Fibroblast of lung (primary cell): ENCODE measurements around the gene LGALS7B. TPM values are rescaled to one million over a fixed set of nuclear protein-coding genes. Genes with fewer than 3 reads are reported as not detected.

Experiments
- DNase-seq, 2 donors: peaks; one replicate each; pipeline versions ENCODE4 v3.0.0 to v3.0.0-alpha.2; 2010; ENCODE audit warnings: low read depth in 2 of 2
- H2AFZ ChIP-seq: 2 replicates; pipeline ENCODE4 v1.5.1; 2012; ENCODE audit warnings: low read length, control low read depth, inconsistent platforms
- H3K27ac ChIP-seq: 2 replicates; pipeline ENCODE4 v1.5.1; 2011; ENCODE audit warnings: low read length, control low read depth; ENCODE audit not compliant: insufficient read depth
- H3K27me3 ChIP-seq: 2 replicates; pipeline ENCODE4 v1.5.1; 2011; ENCODE audit warnings: mild to moderate bottlenecking, low read length; ENCODE audit not compliant: control insufficient read depth, insufficient read depth
- H3K36me3 ChIP-seq: 2 replicates; pipeline ENCODE4 v1.5.1; 2011; ENCODE audit warnings: low read length; ENCODE audit not compliant: control insufficient read depth, insufficient read depth
- H3K4me1 ChIP-seq: 2 replicates; pipeline ENCODE4 v1.5.1; 2011; ENCODE audit warnings: low read length; ENCODE audit not compliant: control insufficient read depth, insufficient read depth; ENCODE audit errors: extremely low read depth
- H3K4me2 ChIP-seq: 2 replicates; pipeline ENCODE4 v1.5.1; 2011; ENCODE audit warnings: low read length, control low read depth; ENCODE audit not compliant: insufficient read depth; ENCODE audit errors: extremely low read depth
- H3K4me3 ChIP-seq, 4 experiments: fragments of 200-600 bp in 1 of 4; sonication (generic) in 1 of 4; replicated peaks in 1 of 4; 2 replicates each; pipeline ENCODE4 v1.5.1; 2011 to 2016; ENCODE audit warnings: low read length in 4 of 4, low read depth in 3 of 4, mild to moderate bottlenecking in 3 of 4, control low read depth in 2 of 4, inconsistent platforms in 1 of 4, mixed read lengths in 1 of 4; ENCODE audit not compliant: insufficient read depth in 1 of 4; ENCODE audit errors: control extremely low read depth in 1 of 4
- H3K79me2 ChIP-seq: 2 replicates; pipeline ENCODE4 v1.5.1; 2012; ENCODE audit warnings: mild to moderate bottlenecking, low read length, inconsistent platforms; ENCODE audit not compliant: control insufficient read depth, insufficient read depth
- H3K9ac ChIP-seq: 2 replicates; pipeline ENCODE4 v1.5.1; 2011; ENCODE audit warnings: mild to moderate bottlenecking, low read length, control low read depth; ENCODE audit not compliant: insufficient read depth
- H3K9me3 ChIP-seq: 2 replicates; pipeline ENCODE4 v1.5.1; 2012; ENCODE audit warnings: low read depth, low read length; ENCODE audit not compliant: control insufficient read depth, insufficient read depth
- H4K20me1 ChIP-seq: 2 replicates; pipeline ENCODE4 v1.5.1; 2011; ENCODE audit warnings: low read length; ENCODE audit not compliant: control insufficient read depth, insufficient read depth; ENCODE audit errors: extremely low read depth
- EZH2 ChIP-seq: IDR thresholded peaks from 2 replicates; pipeline ENCODE4 v1.5.1; 2012; ENCODE audit warnings: low read length, control low read depth, mild to moderate bottlenecking; ENCODE audit errors: missing control alignments
- polyA plus RNA-seq, 2 donors: library from polyadenylated mRNA; depleted of rRNA in 1 of 2; stranded (reverse) in 1 of 2; unstranded in 1 of 2; fragments of >200 nt; gene quantifications; 2 replicates each; pipeline ENCODE4 v1.2.1, GENCODE V29; 2011 to 2012; ENCODE audit warnings: missing spikeins in 1 of 2
- total RNA-seq: library from RNA; depleted of rRNA; stranded (reverse); fragments of >200 nt; gene quantifications from 2 replicates; pipeline ENCODE4 v1.2.1, GENCODE V29; 2014
- TF ChIP-seq, protein P1 (sequence below), 2 donors: IDR thresholded peaks in 1 of 2; conservative IDR thresholded peaks in 1 of 2; 1 replicate in 1 of 2; 2 replicates in 1 of 2; pipeline ENCODE4 v1.5.1; 2011 to 2012; ENCODE audit warnings: low read length in 2 of 2, control low read depth in 1 of 2, inconsistent platforms in 1 of 2, low read depth in 1 of 2, mild to moderate bottlenecking in 1 of 2

The LGALS7B gene
- total and polyA plus RNA-seq, 2 donors (not counting 1 experiment from before 2014, with no cell fraction given) = 0.28 TPM; not detected in 1

DNA sequence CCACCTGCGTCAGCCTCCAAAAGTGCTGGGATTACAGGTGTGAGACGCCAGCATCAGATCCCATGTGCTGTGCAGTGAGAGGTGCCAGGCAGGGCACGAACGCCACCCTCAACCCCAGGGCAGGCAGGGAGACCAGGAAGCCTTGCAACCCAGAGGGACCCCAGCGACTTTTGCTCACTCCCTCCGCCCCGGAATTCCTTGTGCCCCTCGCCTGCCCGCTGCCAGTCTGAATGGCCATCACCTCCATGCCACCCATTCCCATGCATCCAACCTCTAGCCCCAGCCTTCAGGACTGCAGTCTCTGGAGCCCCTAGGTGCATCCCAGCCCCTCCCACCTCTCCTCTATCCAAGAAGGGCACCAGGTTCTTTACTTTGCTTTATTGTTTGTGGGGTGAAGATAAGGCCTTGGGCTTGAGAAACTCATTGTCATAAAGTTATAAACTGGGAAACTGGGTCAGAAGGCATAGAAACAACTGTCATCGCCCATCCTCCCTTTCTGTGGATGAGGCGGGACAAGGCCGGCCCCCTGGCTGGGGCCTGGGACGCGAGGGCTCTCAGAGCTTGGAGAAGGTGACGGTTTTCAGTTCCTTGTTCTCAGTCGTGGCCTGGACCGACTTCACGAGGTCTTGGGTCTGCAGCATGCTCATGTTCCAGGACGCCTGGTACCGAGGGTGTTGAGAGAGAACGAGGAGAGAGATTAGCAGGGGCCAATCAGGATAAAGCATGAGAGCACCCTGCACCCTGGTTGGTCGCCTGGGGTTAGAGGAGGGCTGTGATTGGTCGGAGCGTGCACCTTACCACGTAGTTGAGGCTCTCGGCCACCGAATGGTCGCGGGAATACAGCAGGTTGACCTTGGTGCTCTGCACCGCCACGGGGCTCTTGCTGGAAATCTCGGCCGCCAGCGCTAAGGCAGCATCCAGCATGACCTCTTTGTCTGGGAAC, 26.3 kb downstream of the LGALS7B start:
- H3K9me3 ChIP-seq = no peaks in the 10 kb centered on the region
- H3K27ac ChIP-seq = no peak overlapping the region
- TF ChIP-seq EZH2 = no peak
- H3K4me3 ChIP-seq = no peak overlapping the region
- H4K20me1 ChIP-seq = no peaks in the 10 kb centered on the region
- no peak overlapping the region for H3K4me2 ChIP-seq
- H3K36me3 ChIP-seq = no peaks in the 10 kb centered on the region
- H2AFZ ChIP-seq = no peak overlapping the region
- no peak for DNase-seq
- no peaks in the 10 kb centered on the region for H3K27me3 ChIP-seq
- no peaks in the 10 kb centered on the region for H3K79me2 ChIP-seq
- H3K9ac ChIP-seq = no peak overlapping the region
- H3K4me1 ChIP-seq = no peaks in the 10 kb centered on the region

DNA sequence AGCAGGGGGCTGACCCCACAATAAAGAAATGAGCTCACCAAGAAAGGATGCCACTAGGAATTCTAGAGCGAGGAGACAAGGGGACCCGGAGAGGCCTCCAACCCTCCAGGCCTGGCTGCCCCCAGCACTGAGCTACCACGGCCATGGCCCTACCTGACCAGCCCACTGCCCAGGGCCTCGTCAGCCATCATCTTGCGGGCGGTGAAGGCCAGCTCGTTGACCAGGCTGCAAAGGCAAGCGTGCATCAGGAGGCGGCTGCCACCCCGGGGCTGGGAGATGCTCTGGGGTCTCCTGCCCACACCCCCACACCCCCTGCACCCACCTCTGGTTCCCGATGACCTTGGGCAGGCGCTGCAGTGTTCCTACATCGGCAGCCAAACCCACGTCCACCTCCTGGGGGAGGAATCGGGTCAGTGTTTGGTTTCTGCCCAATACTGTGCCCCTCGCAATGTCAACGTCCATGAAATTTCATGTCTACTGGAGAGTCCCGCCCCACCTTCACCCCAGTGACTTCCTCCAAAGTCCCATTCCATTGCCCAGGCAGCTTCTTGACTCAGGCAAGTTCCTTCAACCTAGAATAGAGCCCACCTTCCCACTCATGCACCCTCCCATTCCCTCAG, 27.2 kb downstream of the LGALS7B start:
- Histone ChIP-seq H3K9ac (no peak overlapping the region), H3K9me3 (no peaks in the 10 kb centered on the region), H3K4me1 (no peaks in the 10 kb centered on the region), H3K27me3 (no peaks in the 10 kb centered on the region), H4K20me1 (no peaks in the 10 kb centered on the region), H3K79me2 (no peaks in the 10 kb centered on the region), H3K27ac (no peak overlapping the region), H3K36me3 (no peaks in the 10 kb centered on the region), H3K4me2 (no peak overlapping the region), H3K4me3 (no peak overlapping the region), H2AFZ (no peak overlapping the region)
- DNase-seq = no peak
- no peak for TF ChIP-seq EZH2
- TF ChIP-seq, protein P1, sequence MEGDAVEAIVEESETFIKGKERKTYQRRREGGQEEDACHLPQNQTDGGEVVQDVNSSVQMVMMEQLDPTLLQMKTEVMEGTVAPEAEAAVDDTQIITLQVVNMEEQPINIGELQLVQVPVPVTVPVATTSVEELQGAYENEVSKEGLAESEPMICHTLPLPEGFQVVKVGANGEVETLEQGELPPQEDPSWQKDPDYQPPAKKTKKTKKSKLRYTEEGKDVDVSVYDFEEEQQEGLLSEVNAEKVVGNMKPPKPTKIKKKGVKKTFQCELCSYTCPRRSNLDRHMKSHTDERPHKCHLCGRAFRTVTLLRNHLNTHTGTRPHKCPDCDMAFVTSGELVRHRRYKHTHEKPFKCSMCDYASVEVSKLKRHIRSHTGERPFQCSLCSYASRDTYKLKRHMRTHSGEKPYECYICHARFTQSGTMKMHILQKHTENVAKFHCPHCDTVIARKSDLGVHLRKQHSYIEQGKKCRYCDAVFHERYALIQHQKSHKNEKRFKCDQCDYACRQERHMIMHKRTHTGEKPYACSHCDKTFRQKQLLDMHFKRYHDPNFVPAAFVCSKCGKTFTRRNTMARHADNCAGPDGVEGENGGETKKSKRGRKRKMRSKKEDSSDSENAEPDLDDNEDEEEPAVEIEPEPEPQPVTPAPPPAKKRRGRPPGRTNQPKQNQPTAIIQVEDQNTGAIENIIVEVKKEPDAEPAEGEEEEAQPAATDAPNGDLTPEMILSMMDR (conservative IDR thresholded peaks at IDR 0.05 in 1 of 2, IDR thresholded peaks at IDR 0.05 in 1 of 2; ENCODE audit: low read depth in 1 of 2, low read length in 2 of 2) = no peak

DNA sequence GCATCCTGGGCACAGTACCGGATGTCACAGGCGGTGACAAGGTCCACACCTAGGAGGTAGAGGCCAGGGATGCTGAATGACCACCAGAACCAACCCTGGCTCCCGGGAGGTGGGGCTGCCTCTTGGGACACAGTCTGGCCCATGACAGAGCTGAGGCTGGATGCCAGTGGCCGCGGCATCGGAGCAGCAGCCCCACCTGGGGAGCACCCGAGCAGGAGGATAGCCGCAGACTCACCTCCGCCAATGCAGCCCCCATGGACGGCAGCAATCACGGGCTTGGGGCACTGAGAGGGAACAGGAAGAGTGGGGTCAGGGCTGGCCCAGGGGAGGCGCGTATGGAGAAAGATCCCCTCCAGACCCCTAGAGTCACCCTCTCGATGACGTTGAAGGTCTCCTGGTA, 28.1 kb downstream of the LGALS7B start:
- Histone ChIP-seq H3K27ac (no peak overlapping the region), H3K4me1 (no peaks in the 10 kb centered on the region), H2AFZ (no peak overlapping the region), H4K20me1 (no peaks in the 10 kb centered on the region), H3K9me3 (no peaks in the 10 kb centered on the region), H3K27me3 (no peaks in the 10 kb centered on the region), H3K36me3 (no peaks in the 10 kb centered on the region), H3K4me3 (no peak overlapping the region), H3K79me2 (no peaks in the 10 kb centered on the region), H3K4me2 (no peak overlapping the region), H3K9ac (no peak overlapping the region)
- no peak for DNase-seq
- TF ChIP-seq, protein P1 (conservative IDR thresholded peaks at IDR 0.05 in 1 of 2, IDR thresholded peaks at IDR 0.05 in 1 of 2; ENCODE audit: low read depth in 1 of 2, low read length in 2 of 2) = no peak
- no peak for TF ChIP-seq EZH2
